Measurements from ENCODE around the gene ATF6.

DNA sequence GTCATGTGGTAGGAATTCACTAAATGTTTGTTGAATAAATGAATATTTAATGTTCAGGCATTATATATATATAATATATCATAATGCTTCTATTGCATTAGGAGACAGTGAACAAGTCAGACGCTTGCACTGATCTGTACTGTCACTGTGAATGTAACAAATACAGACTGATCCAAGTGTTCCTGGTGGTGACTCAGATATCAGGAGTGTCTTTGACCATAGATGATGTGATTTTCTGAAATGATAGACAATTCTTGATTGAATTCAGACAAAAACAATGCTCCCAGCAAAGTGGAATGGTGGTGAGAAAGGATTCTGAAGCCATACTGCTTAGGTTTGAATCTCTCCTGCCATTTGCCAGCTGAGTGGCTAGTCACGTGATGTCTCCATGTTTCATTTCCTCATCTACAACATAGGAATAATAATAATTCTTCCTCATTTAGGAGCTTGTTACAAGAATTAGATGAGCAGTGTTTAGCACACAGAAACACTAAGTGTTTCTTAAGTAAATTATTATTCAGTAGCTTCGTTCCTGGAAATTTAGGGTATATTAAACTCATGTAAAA is 186.6 kb downstream of the ATF6 start:
- TF ChIP-seq BACH1 (tag; IDR thresholded peaks at IDR 0.05), result no peak
- no peak for TF ChIP-seq KLF6 (CRISPR knock-in tag; IDR thresholded peaks at IDR 0.05; ENCODE audit: borderline replicate concordance)
- no peak for TF ChIP-seq MED1 (CRISPR knock-in tag; IDR thresholded peaks at IDR 0.05; ENCODE audit: borderline replicate concordance)
- TF ChIP-seq ZBTB8A (IDR thresholded peaks at IDR 0.05; ENCODE audit: partially characterized antibody), result no peak
- TF ChIP-seq NFYB (IDR thresholded peaks at IDR 0.05; ENCODE audit: extremely low read depth, insufficient read length), result no peak
- no peak for TF ChIP-seq TCF7L2 (IDR thresholded peaks at IDR 0.05; ENCODE audit: low read depth, low read length)
- no peak for TF ChIP-seq SAFB (IDR thresholded peaks at IDR 0.05; ENCODE audit: borderline replicate concordance, low read depth, low read length)
- TF ChIP-seq, protein P1, sequence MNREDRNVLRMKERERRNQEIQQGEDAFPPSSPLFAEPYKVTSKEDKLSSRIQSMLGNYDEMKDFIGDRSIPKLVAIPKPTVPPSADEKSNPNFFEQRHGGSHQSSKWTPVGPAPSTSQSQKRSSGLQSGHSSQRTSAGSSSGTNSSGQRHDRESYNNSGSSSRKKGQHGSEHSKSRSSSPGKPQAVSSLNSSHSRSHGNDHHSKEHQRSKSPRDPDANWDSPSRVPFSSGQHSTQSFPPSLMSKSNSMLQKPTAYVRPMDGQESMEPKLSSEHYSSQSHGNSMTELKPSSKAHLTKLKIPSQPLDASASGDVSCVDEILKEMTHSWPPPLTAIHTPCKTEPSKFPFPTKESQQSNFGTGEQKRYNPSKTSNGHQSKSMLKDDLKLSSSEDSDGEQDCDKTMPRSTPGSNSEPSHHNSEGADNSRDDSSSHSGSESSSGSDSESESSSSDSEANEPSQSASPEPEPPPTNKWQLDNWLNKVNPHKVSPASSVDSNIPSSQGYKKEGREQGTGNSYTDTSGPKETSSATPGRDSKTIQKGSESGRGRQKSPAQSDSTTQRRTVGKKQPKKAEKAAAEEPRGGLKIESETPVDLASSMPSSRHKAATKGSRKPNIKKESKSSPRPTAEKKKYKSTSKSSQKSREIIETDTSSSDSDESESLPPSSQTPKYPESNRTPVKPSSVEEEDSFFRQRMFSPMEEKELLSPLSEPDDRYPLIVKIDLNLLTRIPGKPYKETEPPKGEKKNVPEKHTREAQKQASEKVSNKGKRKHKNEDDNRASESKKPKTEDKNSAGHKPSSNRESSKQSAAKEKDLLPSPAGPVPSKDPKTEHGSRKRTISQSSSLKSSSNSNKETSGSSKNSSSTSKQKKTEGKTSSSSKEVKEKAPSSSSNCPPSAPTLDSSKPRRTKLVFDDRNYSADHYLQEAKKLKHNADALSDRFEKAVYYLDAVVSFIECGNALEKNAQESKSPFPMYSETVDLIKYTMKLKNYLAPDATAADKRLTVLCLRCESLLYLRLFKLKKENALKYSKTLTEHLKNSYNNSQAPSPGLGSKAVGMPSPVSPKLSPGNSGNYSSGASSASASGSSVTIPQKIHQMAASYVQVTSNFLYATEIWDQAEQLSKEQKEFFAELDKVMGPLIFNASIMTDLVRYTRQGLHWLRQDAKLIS (CRISPR knock-in tag; IDR thresholded peaks at IDR 0.05), result no peak
- TF ChIP-seq TEAD4 (IDR thresholded peaks at IDR 0.05; ENCODE audit: low read length), result no peak
- TF ChIP-seq TEAD4 (CRISPR knock-in tag; IDR thresholded peaks at IDR 0.05; ENCODE audit: borderline replicate concordance), result no peak
